Esophagus squamous epithelium (tissue), 5 donors: ENCODE measurements around the gene ATP12A. TPM values are rescaled to one million over a fixed set of nuclear protein-coding genes. Genes with fewer than 3 reads are reported as not detected.
A peak's percentile ranks its signal among the peaks of the same experiment; 100 is the strongest.

Source experiments
- DNase-seq: peaks from one replicate; lab custom pipeline; 2025; lab: John Stamatoyannopoulos, UW
- H3K27ac ChIP-seq, 4 donors: fragments of 200-600 bp; sonication (generic); one replicate each; pipeline ENCODE4 v1.5.1; 2016 to 2019; ENCODE audit warnings: mild to moderate bottlenecking in 1 of 4
- H3K27me3 ChIP-seq, 4 donors: fragments of 200-600 bp; sonication (generic); 1 replicate in 3 of 4; 2 replicates in 1 of 4; pipeline versions ENCODE4 v1.5.1 to v1.6.0; 2017 to 2021; ENCODE audit warnings: antibody characterized with exemption in 1 of 4
- H3K36me3 ChIP-seq, 3 donors: fragments of 200-600 bp; sonication (generic); one replicate each; pipeline ENCODE4 v1.5.1; 2016 to 2019
- H3K4me1 ChIP-seq, 3 donors: fragments of 200-600 bp; sonication (generic); one replicate each; pipeline ENCODE4 v1.5.1; 2017 to 2019
- H3K4me3 ChIP-seq, 4 donors: fragments of 200-600 bp; sonication (generic); 1 replicate in 3 of 4; 2 replicates in 1 of 4; pipeline ENCODE4 v1.5.1; 2016 to 2019; ENCODE audit warnings: mild to moderate bottlenecking in 2 of 4, moderate library complexity in 1 of 4
- H3K9me3 ChIP-seq, 3 donors: fragments of 200-600 bp; sonication (generic); one replicate each; pipeline ENCODE4 v1.5.1; 2016 to 2019
- CTCF ChIP-seq, 6 experiments: fragments of 450-650 bp in 4 of 6; fragments of 200-600 bp in 2 of 6; sonication (generic) in 2 of 6; IDR thresholded peaks; one replicate each; pipeline ENCODE4 v1.5.1; 2016 to 2019; ENCODE audit warnings: antibody characterized with exemption in 6 of 6, mild to moderate bottlenecking in 4 of 6, moderate library complexity in 4 of 6
- POLR2A ChIP-seq, 4 donors: fragments of 450-650 bp; IDR thresholded peaks; one replicate each; pipeline ENCODE4 v1.6.1; 2017; ENCODE audit warnings: antibody characterized with exemption in 4 of 4, mild to moderate bottlenecking in 4 of 4, moderate library complexity in 3 of 4
- WGBS, 2 donors: methylation state at CpG; one replicate each; pipeline ENCODE4 v1.1.5; 2018; 5-methylcytosine and 5-hydroxymethylcytosine counted together
- intact Hi-C: fragments of 100-400 bp; cut with DNase I; formaldehyde crosslinking; loops from one replicate; pipeline ENCODE4 v1.15.0; 2022
- total RNA-seq, 4 donors: library from RNA; depleted of rRNA; stranded (reverse); fragments of >200 nt; gene quantifications; one replicate each; pipeline ENCODE4 v1.1.0, GENCODE V29; 2016
- donor health status: DM: yes; HTN: yes; CAD: no.

Gene ATP12A
- total RNA-seq, 4 donors from 2014 or later: 0.31 to 2.9 (median 2.4) TPM

GRCh38 chr13:24668955-24669582 is 11.1 kb upstream of the ATP12A start:
- no peak for DNase-seq
- Histone ChIP-seq H3K27ac (peak overlapping the region in 2 of 4 donors; percentile 35 to 67), H3K9me3 (no peaks in the 10 kb centered on the region), H3K4me3 (no peak overlapping the region), H3K27me3 (peaks cover 0 to 14% (median 0%) of the 10 kb centered on the region in 4 donors), H3K36me3 (no peaks in the 10 kb centered on the region), H3K4me1 (peaks cover 5 to 38% (median 10%) of the 10 kb centered on the region in 3 donors)
- TF ChIP-seq POLR2A (IDR thresholded peaks at IDR 0.05) (no peak), CTCF (IDR thresholded peaks at IDR 0.05) (no peak)
- intact Hi-C loops: no loop called here
- WGBS, 2 donors: 43 to 76% methylated on average over 2 to 4 of the region's 5 CpGs

- Histone ChIP-seq H3K4me3 (no peak overlapping the region), H3K9me3 (no peaks in the 10 kb centered on the region), H3K4me1 (peaks cover 5 to 38% (median 10%) of the 10 kb centered on the region in 3 donors), H3K36me3 (no peaks in the 10 kb centered on the region), H3K27ac (no peak overlapping the region), H3K27me3 (peaks cover 0 to 14% (median 0%) of the 10 kb centered on the region in 4 donors)
- DNase-seq: no peak
- intact Hi-C loops: loop anchor here (10.0 kb wide), 1 partner anchor 85 kb away; no protein-coding TSS in a partner anchor
- TF ChIP-seq CTCF (IDR thresholded peaks at IDR 0.05) (no peak), POLR2A (IDR thresholded peaks at IDR 0.05) (no peak)
- WGBS, 2 donors: 78 to 81% methylated on average over 3 to 5 of the region's 7 CpGs
These were observed 10.0 kb upstream of the ATP12A start for GRCh38 chr13:24670174-24670573.

- peak overlapping the region in 1 of 4 donors; percentile 6 for H3K4me3 ChIP-seq
- peaks cover 0 to 17% (median 0%) of the 10 kb centered on the region in 4 donors for H3K27me3 ChIP-seq
- intact Hi-C loops: loop anchor here (10.0 kb wide), 1 partner anchor 86 kb away; no protein-coding TSS in a partner anchor
- no peak for TF ChIP-seq CTCF (IDR thresholded peaks at IDR 0.05)
- no peak for TF ChIP-seq POLR2A (IDR thresholded peaks at IDR 0.05)
- WGBS, 2 donors: 12 to 18% methylated on average over 6 of the region's 6 CpGs
- H3K36me3 ChIP-seq: no peaks in the 10 kb centered on the region
- H3K9me3 ChIP-seq: no peaks in the 10 kb centered on the region
- no peak for DNase-seq
- peak overlapping the region in 1 of 4 donors; percentile 73 for H3K27ac ChIP-seq
- peaks cover 5 to 38% (median 10%) of the 10 kb centered on the region in 3 donors for H3K4me1 ChIP-seq
These were observed 9.2 kb upstream of the ATP12A start for GRCh38 chr13:24670961-24671381.

GRCh38 chr13:24671386-24672113 is 8.7 kb upstream of the ATP12A start:
- intact Hi-C loops: loop anchor here (10.0 kb wide), 1 partner anchor 87 kb away; no protein-coding TSS in a partner anchor
- TF ChIP-seq POLR2A (IDR thresholded peaks at IDR 0.05) (no peak), CTCF (IDR thresholded peaks at IDR 0.05) (peak in 5 of 6 experiments; percentile 49 to 71 (median 56))
- WGBS, 2 donors: 16 to 28% methylated on average over 14 of the region's 14 CpGs
- peaks cover 5 to 38% (median 10%) of the 10 kb centered on the region in 3 donors for H3K4me1 ChIP-seq
- peak overlapping the region in 3 of 4 donors; percentile 41 to 73 (median 73) for H3K27ac ChIP-seq
- no peaks in the 10 kb centered on the region for H3K9me3 ChIP-seq
- H3K27me3 ChIP-seq: peaks cover 0 to 23% (median 0%) of the 10 kb centered on the region in 4 donors
- peak overlapping the region in 2 of 4 donors; percentile 8 to 46 for H3K4me3 ChIP-seq
- no peak for DNase-seq
- H3K36me3 ChIP-seq: no peaks in the 10 kb centered on the region
